ENCODE data around the gene COL28A1.

GRCh38 chr7:7542251-7542835, 6.7 kb upstream of the COL28A1 start:
- TF ChIP-seq CTCF (conservative IDR thresholded peaks at IDR 0.05 in 1 of 2, IDR thresholded peaks at IDR 0.05 in 1 of 2; ENCODE audit: extremely low read depth in 1 of 2, insufficient read depth in 1 of 2, low read depth in 1 of 2, low read length in 2 of 2) (no peak), EZH2 (IDR thresholded peaks at IDR 0.05; ENCODE audit: borderline replicate concordance, low read length) (no peak)
